MM.1S (cell line): ENCODE measurements around the gene IRX6.

Experiments used
- DNase-seq: peaks from one replicate; pipeline ENCODE4 v3.0.0-alpha.2; 2015
- H2AFZ ChIP-seq: fragments of 300-600 bp; sonication (generic); 2 replicates; pipeline ENCODE4 v1.6.0; 2016; ENCODE audit warnings: antibody characterized with exemption, low read length
- H3F3A ChIP-seq: fragments of 300-600 bp; sonication (generic); 2 replicates; pipeline ENCODE4 v1.6.1; 2016; ENCODE audit warnings: mild to moderate bottlenecking, antibody characterized with exemption, low read length, moderate library complexity, mixed read lengths; ENCODE audit not compliant: insufficient read depth
- H3K27ac ChIP-seq: fragments of 300-600 bp; sonication (generic); 2 replicates; pipeline ENCODE4 v1.5.1; 2016; ENCODE audit warnings: mild to moderate bottlenecking, low read length
- H3K27me3 ChIP-seq: fragments of 300-600 bp; sonication (generic); replicated peaks from 2 replicates; pipeline ENCODE4 v1.6.0; 2016; ENCODE audit warnings: low read length; ENCODE audit not compliant: insufficient read depth
- H3K36me3 ChIP-seq: fragments of 300-600 bp; sonication (generic); replicated peaks from 2 replicates; pipeline ENCODE4 v1.6.1; 2016; ENCODE audit warnings: mild to moderate bottlenecking, low read length, mixed read lengths; ENCODE audit not compliant: insufficient read depth
- H3K4me1 ChIP-seq: fragments of 300-600 bp; sonication (generic); 2 replicates; pipeline ENCODE4 v1.6.1; 2016; ENCODE audit warnings: low read length, mixed read lengths
- H3K4me2 ChIP-seq: fragments of 300-600 bp; sonication (generic); 2 replicates; pipeline ENCODE4 v1.6.0; 2016; ENCODE audit warnings: low read depth, low read length
- H3K4me3 ChIP-seq: fragments of 300-600 bp; sonication (generic); 2 replicates; pipeline ENCODE4 v1.5.1; 2016; ENCODE audit warnings: low read length, mixed read lengths
- H3K79me2 ChIP-seq: fragments of 300-600 bp; sonication (generic); 2 replicates; pipeline ENCODE4 v1.6.1; 2016; ENCODE audit warnings: mixed run types, low read length, mixed read lengths
- H3K9ac ChIP-seq: fragments of 300-600 bp; sonication (generic); 2 replicates; pipeline ENCODE4 v1.6.1; 2016; ENCODE audit warnings: low read length, mixed read lengths
- H3K9me2 ChIP-seq: fragments of 300-600 bp; sonication (generic); replicated peaks from 2 replicates; pipeline ENCODE4 v1.6.1; 2016; ENCODE audit warnings: mild to moderate bottlenecking, low read length, mixed read lengths; ENCODE audit not compliant: insufficient read depth
- H3K9me3 ChIP-seq: fragments of 300-600 bp; sonication (generic); replicated peaks from 2 replicates; pipeline ENCODE4 v1.6.1; 2016; ENCODE audit warnings: mild to moderate bottlenecking, low read length, mixed read lengths; ENCODE audit not compliant: insufficient read depth
- H4K20me1 ChIP-seq: fragments of 300-600 bp; sonication (generic); 2 replicates; pipeline ENCODE4 v1.6.1; 2016; ENCODE audit warnings: mild to moderate bottlenecking, low read length, moderate library complexity, mixed read lengths; ENCODE audit not compliant: insufficient read depth
- CTCF ChIP-seq: fragments of 300-600 bp; sonication (generic); IDR thresholded peaks from 2 replicates; pipeline ENCODE4 v1.5.1; 2016; ENCODE audit warnings: antibody characterized with exemption, low read length, mixed read lengths
- EZH2 ChIP-seq: fragments of 300-600 bp; sonication (generic); optimal IDR thresholded peaks from 2 replicates; pipeline ENCODE3; 2017; ENCODE audit warnings: low read depth, mild to moderate bottlenecking, antibody characterized with exemption, low read length, mixed read lengths
- EZH2phosphoT487 ChIP-seq: fragments of 300-600 bp; sonication (generic); IDR thresholded peaks from 2 replicates; pipeline ENCODE4 v1.6.1; 2018; ENCODE audit warnings: antibody characterized with exemption, low read length

IRX6 gene

GRCh38 chr16:55275869-55276268, 48.1 kb upstream of the IRX6 start:
- H3K9me3 ChIP-seq: no peaks in the 10 kb centered on the region
- no peak for TF ChIP-seq EZH2
- no peak for TF ChIP-seq EZH2phosphoT487
- TF ChIP-seq CTCF: no peak
- no peak overlapping the region for H3K27ac ChIP-seq
- H3K4me1 ChIP-seq: no peaks in the 10 kb centered on the region
- H3K79me2 ChIP-seq: no peaks in the 10 kb centered on the region
- H4K20me1 ChIP-seq: no peaks in the 10 kb centered on the region
- no peaks in the 10 kb centered on the region for H3K9me2 ChIP-seq
- no peaks in the 10 kb centered on the region for H3F3A ChIP-seq
- no peak overlapping the region for H3K4me3 ChIP-seq
- no peaks in the 10 kb centered on the region for H3K36me3 ChIP-seq
- no peak overlapping the region for H2AFZ ChIP-seq
- H3K9ac ChIP-seq: no peak overlapping the region
- H3K4me2 ChIP-seq: no peak overlapping the region
- no peaks in the 10 kb centered on the region for H3K27me3 ChIP-seq
- no peak for DNase-seq

DNA sequence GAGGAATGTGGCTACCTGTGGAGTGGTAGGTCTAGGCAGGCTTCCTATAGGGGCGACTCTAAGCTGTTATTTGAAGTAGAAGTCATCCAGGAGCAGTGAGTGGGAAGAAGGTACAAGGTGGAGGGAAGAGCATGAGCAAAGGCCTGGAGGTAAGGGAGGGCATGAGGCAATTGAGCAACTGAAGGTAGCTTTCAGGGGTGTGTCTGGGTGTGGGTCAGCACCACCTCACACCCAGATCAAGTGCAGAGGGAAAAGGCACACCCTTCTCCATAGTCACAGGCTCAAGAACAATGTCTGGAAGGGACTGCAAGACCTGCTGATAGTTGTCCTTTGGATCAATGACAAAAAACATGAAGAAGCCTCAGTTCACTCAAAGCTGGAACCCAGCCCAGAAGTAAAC, 46.5 kb upstream of the IRX6 start:
- H3F3A ChIP-seq: no peaks in the 10 kb centered on the region
- no peaks in the 10 kb centered on the region for H3K79me2 ChIP-seq
- H3K4me1 ChIP-seq: no peaks in the 10 kb centered on the region
- no peaks in the 10 kb centered on the region for H4K20me1 ChIP-seq
- no peak for TF ChIP-seq EZH2
- TF ChIP-seq CTCF: no peak
- no peak for TF ChIP-seq EZH2phosphoT487
- H3K9me3 ChIP-seq: no peaks in the 10 kb centered on the region
- no peak overlapping the region for H3K9ac ChIP-seq
- H3K36me3 ChIP-seq: no peaks in the 10 kb centered on the region
- H3K4me3 ChIP-seq: no peak overlapping the region
- H3K4me2 ChIP-seq: no peak overlapping the region
- H2AFZ ChIP-seq: no peak overlapping the region
- no peaks in the 10 kb centered on the region for H3K27me3 ChIP-seq
- no peak overlapping the region for H3K27ac ChIP-seq
- no peak for DNase-seq
- H3K9me2 ChIP-seq: no peaks in the 10 kb centered on the region

GRCh38 chr16:55279598-55279997, 44.4 kb upstream of the IRX6 start:
- no peak for TF ChIP-seq CTCF
- no peak for TF ChIP-seq EZH2
- no peak for TF ChIP-seq EZH2phosphoT487
- H3K9me3 ChIP-seq: no peaks in the 10 kb centered on the region
- H3K27ac ChIP-seq: no peak overlapping the region
- H3K4me2 ChIP-seq: no peak overlapping the region
- no peaks in the 10 kb centered on the region for H4K20me1 ChIP-seq
- no peaks in the 10 kb centered on the region for H3K4me1 ChIP-seq
- H3K9me2 ChIP-seq: no peaks in the 10 kb centered on the region
- H3K27me3 ChIP-seq: no peaks in the 10 kb centered on the region
- no peak overlapping the region for H3K4me3 ChIP-seq
- no peaks in the 10 kb centered on the region for H3K79me2 ChIP-seq
- no peak for DNase-seq
- no peak overlapping the region for H3K9ac ChIP-seq
- H3F3A ChIP-seq: no peaks in the 10 kb centered on the region
- H3K36me3 ChIP-seq: no peaks in the 10 kb centered on the region
- no peak overlapping the region for H2AFZ ChIP-seq
